Measurements from ENCODE around the gene DOCK9.

Gene DOCK9

DNA sequence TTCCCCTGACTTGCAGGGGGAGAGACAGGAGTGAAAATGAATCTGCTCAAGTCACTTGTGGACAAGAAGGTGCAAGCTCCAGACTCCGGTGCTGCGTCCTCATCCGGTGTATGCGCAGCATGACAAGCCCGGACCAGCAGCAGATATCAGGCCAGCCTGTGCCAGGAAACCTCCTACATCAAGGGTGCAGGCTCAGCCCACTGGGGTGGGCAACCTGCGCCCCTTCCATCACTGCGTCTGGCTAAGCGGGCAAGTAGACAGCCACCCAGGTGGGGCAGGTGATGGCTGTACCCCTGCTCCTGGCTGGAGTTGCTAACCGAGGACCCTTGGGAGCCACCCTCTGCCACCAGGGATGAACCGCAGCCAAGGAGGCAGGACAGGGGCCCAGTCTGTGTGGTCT, 192.5 kb downstream of the DOCK9 start:
- DNase-seq = no peak

DNA sequence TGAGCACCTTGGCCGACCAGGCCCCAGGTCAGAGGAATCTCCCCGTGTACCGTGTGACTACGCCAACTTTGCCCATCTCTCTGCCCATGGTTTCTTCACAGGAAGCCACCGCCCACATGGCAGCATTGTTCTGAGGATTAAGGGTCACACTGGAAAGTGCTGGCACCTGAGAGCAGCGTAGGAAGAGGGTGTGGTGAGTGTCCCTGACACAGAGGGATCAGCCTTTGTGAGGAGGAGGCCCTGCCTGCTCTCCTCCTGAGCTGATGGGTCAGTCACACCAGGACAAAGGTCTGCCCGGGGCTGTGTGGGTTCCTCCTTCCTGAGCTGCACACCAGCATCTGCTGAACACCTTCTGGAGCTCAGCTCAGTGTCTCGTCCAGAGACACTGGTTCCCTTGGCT, 193.2 kb downstream of the DOCK9 start:
- no peak for DNase-seq

DNA sequence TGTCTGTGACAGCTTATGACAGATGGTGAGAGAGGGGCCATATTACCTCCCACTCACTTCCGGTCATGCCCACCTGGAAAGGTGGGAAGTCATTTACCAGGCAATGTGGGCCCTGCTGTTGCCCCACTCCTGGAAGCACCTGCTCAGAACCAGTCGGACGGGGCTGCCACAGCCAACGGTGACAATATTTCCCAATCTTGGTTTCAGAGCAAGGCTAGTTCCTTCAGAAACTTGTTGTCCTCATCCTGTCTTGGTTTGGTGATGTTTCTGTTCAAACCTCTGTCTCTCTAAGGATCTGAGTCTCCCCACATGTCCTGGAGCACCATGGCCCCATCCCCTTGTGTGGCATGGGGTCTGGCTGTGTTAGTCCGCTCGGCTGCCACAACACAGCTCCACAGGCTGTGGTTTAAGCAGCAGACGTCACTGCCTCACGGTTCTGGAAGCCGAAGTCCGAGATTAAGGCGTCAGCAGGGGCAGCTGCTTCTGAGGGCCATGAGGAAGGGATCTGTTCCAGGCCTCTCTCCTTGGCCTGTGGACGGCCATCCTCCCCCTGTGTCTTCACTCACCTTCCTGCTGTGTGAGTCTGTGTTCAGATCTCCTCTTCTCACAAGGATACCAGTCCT, 193.9 kb downstream of the DOCK9 start:
- DNase-seq = no peak

DNA sequence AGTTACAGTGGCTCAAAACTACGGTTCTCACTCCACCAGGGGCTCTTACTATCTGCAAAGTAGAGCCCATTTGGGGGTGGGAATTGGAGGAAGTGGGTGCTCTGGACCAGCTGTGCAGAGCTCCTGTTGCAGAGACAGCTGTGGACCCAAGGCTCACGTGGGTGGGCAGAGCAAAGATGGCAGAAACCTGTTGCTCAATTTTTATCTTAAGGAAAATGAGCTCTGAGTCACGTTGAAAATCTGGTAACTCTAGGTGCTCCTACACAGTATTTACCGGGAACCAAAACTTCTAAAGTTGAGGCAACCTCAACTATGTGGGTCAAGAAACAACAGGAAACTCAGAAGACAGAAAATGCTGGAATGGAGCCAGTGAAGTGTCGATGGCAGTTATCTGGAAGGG, 195.2 kb downstream of the DOCK9 start:
- DNase-seq = no peak

DNA sequence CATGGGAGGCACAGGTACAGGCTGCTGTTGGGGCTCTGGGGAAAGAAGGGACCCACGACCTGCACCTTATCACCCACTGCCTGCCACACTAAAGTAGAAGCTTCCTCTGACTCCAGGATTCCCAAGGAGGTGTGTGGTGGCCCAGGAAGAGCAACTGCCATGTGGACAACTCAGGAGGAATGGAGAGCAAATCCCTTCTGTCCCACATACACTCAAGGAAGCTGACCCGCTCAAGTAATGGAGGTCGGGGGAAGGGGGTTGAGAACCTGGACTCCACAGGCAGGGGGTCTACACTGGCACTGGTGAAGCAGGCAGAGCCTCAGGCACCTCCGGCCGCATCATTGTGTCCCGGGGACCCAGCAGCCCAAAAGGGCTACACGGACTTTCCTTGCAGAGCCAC, 196.0 kb downstream of the DOCK9 start:
- no peak for DNase-seq

DNA sequence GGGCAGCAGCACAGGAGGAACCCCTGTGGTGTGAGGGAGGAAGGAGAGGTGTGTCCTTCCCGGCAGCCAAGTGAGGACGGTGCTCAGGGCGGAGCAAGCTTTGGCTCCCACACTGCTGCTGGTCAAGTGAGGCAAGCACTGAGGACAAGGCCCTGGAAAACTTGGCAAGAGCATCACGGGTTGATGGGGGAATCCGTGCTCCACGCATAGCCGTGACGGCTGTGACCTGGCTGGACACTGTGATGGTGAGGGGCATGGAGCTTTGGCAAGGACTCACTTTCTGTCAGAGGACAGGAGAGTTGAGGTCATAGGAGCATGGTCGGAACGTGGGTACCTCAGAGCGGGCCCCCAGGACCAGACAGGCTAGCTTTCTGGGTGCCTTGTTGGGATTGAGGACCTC, 196.4 kb downstream of the DOCK9 start:
- no peak for DNase-seq

DNA sequence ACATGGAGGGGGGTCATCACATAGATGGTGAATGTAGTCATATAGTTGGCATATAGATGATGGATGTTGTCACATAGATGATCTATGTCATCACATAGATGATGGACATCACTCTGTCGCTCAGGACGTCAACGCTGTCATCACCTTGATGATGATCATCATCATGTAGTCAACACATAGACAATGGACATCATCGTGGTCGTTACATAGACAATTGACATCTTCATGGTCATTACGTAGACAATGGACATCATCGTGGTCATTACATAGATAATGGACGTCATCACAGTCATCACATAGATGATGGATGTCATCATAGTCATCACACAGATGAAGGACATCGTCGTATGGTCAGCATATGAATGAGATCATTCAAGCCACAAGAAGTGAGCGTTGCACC, 196.8 kb downstream of the DOCK9 start:
- no peak for DNase-seq

DNA sequence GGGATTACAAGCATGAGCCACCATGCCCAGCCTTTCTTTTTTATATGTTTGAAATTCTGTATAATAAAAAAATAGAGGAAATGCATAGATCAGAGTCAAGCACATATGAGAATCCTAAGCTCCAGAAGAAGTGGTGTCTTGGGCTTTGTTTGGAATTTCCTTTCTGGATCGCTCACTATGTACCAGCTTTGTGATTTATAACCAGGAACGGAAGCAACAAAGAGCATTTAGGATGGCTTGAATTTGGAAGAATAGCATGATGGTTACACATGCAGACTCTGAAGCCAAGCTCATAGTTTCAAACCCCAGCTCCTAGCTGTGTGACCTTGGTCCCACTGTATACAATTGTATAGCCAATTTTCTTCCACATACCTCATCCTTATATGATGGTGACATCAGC, 197.4 kb downstream of the DOCK9 start:
- no peak for DNase-seq

DNA sequence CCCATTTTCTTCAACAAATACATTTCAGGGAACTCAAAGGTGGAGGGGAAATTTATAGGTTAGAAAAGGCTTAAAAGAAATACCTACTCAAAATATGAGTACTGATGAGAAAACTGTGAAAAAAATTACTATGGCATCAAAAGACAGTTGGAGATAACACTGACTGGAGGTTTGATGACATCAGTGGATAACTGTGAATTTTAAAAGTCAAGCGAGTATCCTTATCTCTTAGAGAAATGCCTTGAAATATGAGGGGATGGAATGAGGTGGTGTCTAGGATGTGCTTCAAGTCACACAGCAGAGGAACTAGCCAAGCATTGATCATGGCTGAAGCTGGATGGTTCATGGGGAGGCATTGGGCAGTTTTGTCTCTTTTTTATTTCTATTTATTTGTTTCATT, 198.2 kb downstream of the DOCK9 start:
- no peak for DNase-seq

DNA sequence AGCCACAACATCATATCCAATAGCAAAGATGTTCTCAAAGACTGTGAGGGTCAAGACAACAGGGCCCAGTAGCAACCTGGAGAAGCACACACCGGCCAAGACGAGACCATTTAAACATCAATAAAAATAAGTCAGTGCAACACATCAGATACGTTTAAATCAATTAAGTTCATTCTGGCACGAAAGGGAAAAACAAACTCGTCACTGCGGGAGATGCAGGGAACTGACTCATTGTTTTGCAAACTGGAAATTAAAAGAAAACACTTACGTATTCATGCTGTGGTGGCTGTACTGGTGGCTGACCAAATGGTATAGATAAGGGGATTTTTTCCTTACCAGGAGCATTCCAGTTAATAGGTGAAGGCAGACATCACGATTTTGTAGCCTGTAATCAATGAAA, 199.1 kb downstream of the DOCK9 start:
- no peak for DNase-seq

DNA sequence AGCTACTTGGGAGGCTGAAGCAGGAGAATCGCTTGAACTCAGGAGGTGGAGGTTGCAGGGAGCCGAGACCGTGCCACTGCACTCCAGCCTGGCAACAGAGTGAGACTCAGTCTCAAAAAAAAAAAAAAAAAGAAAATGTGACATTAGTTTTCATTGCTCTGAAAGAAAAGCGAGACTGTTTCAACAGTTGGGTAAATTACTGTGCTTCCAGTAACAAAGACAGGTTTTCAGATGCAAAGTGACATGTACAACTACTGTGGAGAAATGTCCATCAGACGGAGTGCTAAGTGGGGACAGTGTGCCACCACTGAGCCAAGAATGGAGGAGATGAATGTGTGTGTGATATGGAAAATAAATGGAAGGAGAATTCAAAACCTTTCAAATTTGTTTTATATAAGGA, 201.2 kb downstream of the DOCK9 start:
- DNase-seq = no peak

DNA sequence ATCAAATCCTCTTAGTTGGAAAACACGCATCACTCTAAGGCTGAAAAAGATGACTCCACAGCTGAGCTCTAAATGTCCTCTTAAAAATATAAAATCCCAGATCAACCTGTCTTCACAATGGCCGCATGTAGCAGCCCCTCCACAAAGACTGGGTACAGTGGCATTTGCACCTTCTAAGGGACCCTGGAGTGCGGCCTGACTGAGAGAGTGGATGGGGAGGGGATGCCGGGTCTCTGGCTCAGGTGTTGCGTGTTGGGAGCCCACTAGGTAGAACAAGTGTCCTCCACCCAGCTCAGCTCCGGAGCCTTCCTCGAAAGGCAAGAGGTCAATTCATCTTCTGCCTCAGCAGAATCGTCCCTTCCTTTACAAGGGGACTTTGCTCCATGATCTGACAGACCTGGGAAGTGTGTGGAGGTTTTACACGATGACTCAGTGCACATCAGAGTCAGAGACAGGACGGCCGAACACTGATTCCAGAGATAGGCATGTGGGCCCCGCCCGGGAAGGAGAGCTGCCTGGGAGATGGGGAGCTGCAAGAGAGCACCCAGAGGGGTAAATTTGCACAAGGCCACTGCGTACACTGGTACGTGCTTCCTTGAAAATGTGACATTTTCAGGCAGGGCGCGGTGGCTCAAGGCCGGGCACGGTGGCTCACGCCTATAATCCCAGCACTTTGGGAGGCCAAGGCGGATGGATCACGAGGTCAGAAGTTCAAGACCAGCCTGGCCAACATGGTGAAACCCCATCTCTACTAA, 201.8 kb downstream of the DOCK9 start:
- DNase-seq = no peak

DNA sequence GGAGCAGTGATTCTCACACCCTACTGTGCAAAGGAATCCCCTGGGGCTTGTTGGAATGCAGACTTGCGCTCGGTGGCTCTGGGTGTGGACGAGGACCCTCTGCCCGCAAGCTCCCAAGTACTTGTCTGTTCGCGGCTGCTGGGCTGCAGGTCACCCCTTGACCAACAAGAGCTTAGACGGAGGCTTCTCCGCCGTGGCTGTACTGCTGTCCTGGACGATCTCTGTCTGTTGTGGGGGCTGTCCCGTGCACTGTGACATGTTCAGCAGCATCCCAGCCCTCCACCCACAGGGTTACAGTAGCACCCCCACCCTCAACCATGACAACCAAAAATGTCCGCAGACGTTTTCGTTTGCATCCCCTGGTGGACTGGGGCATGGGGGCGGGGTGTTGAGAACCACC, 202.5 kb downstream of the DOCK9 start:
- DNase-seq = no peak

DNA sequence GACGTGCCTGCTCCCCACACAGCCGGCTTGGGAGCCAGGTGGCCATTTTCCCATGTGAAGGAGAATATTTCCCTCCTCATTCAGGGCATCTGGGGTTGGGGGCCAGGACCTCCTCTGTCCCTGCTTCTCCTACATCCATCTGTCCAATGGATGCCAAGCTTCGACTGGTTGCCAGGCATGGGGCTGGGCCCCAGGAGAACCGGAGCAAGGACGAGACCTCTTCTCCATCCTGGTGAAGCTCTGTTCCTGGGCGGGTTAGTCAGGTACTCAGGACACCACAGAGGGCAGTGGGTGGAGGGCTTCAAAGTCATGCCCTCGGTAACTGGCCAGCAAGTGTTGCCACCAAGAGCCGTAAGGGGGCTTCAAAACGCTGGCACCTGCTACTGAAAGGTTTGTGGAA, 203.1 kb downstream of the DOCK9 start:
- no peak for DNase-seq

DNA sequence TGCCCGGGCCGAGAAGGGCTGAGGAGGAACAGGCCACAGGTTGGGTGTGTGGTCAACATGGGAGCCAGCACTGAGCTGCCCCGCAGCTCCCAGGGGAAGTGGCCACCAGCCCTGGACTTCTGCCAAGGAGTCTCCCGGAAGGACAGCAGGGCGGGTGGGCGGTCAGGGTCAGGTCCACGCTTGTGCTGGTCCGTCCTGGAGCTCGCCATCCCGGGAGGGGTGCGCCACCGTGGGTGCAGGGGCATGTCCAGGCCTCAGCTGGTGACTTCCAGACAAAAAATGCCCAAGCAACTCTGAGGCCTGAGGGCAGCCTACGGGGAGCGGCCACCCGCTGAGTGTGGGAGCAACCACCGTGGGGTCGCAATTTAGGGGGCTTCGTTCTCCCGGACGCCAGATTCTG, 203.9 kb downstream of the DOCK9 start:
- DNase-seq = no peak

DNA sequence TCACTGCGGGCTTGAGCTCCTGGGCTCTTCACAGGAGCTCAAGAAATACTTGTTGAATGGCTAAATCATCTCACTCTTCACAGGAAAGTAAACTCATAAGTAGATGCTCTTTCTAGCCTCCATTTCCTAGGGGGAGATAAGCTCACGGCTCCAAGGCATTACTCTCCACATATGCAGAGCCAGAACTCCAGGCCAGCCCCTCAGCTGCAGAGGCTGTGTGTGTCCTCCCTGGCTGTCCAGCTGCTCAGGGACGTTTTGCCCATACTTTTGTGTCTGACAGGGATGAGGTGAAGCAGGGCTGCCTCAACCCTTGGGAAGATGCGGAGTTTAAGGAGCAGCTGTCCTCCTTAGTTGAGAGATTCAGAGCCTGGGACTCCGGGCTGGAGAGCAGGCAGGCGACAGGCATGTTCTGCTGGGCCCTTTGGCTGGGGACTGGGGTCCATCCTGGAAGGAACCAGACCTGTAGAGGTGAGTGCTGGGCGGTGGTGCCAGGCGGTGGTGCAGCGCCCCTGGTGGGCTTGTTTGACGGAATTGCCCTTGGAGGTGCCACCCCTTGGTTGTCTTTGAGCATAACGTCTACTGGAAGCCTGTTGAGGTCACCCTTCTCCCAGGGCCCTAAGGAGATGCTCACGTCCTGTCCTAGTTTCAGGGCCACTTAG, 204.9 kb downstream of the DOCK9 start:
- DNase-seq = no peak

DNA sequence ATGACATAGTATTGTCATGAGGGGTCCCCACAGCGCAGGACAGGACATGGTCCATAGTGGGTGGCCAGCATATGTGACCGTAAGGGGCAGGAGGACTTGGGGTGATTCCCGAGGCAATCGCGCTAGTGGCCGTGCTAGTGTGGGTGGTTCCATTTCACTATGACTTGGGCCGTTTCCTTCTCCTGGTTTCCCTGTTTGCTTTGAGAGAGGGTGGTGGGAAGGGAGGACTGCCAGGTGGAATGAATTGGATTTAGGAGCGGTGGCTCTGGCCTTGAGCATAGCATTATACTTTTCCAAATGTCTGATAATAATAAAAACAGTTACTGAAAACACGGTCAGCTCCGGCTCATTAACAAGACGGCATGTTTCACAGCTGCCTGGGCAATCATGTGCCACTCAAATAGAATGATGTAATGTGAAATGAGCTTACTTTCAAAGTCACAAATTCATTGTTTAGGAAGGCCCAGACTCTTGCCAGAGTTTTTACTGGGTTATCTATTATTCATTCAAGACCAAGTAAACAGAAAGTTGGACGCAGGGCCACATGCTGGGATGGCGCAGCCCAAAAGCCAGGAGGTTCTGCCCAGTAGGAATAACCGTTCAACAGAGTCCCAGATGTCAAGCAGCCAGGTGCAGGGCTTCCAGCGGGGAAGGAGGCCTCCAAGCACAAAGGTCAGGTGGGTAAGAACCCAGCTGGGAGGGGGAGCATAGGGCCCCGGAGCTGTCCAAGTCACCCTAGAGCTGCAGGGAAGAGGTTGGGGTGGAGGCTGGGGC, 205.8 kb downstream of the DOCK9 start:
- DNase-seq = no peak

DNA sequence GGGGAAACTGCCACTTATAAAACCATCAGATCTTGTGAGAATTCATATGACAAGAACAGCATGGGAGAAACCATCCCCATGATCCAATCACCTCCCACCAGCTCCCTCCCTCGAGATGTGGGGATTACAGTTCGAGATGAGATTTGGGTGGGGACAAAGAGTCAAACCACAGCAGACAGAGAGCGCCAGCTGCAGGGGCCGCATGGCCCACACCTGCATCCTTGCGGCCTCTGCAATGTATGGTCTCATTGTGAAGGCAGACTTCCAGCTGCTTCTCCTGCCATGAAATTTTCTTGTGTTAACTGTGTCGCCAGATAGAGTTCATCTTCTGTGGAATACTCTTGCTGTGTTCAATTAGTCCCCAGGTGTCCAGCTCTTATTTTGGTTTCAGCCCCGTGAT, 208.1 kb downstream of the DOCK9 start:
- DNase-seq = no peak

DNA sequence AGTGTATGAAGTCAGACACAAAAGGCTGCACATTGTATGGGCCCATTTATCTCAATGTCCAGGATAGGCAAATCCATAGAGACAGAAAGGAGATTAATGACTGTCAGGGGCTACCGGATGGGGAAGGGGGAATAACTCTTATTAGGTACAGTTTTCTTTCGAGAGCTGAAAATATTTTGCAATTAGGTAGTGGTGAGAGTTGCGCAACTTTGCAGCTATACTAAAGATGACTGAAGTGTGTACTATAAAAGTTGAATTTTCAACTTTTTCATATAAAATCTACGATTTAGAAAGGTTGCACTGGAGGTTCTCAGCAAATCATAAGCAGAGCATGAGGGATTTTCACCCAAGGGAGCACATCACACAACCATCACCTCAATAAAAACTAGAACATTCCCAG, 209.3 kb downstream of the DOCK9 start:
- DNase-seq = no peak

DNA sequence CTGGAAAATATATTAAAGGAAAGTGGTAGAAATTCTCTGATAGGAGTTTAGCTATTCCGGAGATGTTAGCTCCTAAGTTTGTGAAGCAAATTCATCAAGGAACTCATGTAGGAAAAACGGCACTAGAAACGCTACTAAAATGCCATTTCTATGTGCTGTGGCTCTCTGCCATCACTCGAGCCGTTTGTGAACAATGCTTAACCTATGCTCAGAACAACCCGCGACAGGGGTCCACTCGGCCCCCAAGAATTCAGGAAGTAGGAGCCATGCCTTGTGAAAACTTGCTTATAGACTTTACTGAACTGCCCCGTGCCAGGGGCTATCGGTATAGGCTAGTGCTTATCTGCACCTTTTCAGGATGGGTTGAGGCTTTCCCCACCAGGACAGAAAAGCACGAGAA, 211.2 kb downstream of the DOCK9 start:
- no peak for DNase-seq

DNA sequence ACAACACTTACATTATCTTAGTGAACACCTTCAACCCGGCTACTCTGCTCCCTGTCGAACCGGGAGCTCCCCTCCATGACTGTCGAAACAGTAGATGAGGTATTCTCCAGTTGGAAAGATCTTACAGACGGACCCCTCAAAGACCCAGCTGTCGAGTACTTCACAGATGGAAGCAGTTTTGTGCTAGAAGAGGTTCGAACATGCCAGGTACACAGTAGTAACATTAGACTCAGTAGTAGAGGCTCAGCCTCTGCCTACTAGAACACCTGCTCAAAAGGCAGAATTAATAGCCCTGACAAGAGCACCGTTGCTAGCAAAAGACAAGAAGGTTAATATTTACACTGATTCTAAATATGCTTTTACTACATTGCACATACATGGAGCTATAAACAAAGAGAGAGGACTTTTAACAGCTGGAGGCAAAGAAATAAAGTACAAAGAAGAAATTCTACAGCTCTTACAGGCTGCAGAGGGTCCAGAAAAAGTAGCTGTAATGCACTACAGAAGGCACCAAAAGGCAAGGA, 211.8 kb downstream of the DOCK9 start:
- DNase-seq = no peak

DNA sequence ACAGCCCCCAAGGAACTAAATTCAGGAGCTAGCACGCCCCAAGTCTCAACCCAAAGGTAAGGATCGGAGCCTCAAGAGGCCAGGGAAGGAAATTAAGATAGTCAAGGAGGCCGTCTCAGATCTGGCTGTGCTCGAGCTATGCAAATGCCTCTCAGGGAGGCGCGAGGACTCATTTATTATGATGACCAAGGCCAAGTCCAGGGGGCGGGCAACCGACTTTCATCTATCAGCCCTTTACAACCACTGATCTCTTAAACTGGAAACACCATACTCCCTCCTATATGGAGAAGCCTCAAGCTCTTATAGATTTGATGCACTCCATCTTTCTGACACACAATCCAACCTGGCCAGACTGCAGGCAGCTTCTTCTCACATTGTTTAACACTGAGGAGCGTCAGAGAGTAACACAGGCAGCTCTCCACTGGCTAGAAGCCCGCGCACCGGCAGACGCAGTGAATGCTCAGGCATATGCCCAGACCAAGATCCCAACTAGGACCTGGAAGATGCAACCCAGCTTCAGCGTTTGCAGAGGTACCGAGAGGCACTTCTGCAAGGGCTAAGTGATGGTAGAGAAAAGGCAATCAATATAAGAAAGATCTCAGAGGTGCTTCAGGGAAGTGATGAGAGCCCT, 215.8 kb downstream of the DOCK9 start:
- no peak for DNase-seq
